WTC11 (cell line): Measurements from ENCODE around the gene ADORA1.

Experiments
- ATF6 ChIP-seq: sonication (generic); formaldehyde crosslinking; IDR thresholded peaks from 2 replicates; pipeline ENCODE4 v1.8.1; 2023; ENCODE audit warnings: mild to moderate bottlenecking, missing genetic modification reagents
- CBFB ChIP-seq: sonication (generic); formaldehyde crosslinking; IDR thresholded peaks from 2 replicates; pipeline ENCODE4 v1.8.1; 2022; ENCODE audit warnings: mild to moderate bottlenecking, low read depth, missing genetic modification reagents
- CTCF ChIP-seq: fragments of 200-600 bp; IDR thresholded peaks from 2 replicates; pipeline ENCODE4 v1.8.0; 2022; ENCODE audit warnings: antibody characterized with exemption
- E2F4 ChIP-seq: sonication (generic); formaldehyde crosslinking; IDR thresholded peaks from 2 replicates; pipeline ENCODE4 v1.8.1; 2022; ENCODE audit warnings: low read depth, mild to moderate bottlenecking, moderate library complexity, missing genetic modification reagents, borderline replicate concordance
- EMX1 ChIP-seq: fragments of 250-450 bp; sonication (Bioruptor Pico); IDR thresholded peaks from 2 replicates; pipeline ENCODE4 v1.8.0; 2021; ENCODE audit warnings: mild to moderate bottlenecking
- GABPB1 ChIP-seq: sonication (generic); formaldehyde crosslinking; IDR thresholded peaks from 2 replicates; pipeline ENCODE4 v1.8.1; 2023; ENCODE audit warnings: mild to moderate bottlenecking, missing genetic modification reagents
- SP1 ChIP-seq: sonication (generic); formaldehyde crosslinking; conservative IDR thresholded peaks from 2 replicates; pipeline ENCODE4 v1.8.1; 2022; ENCODE audit warnings: missing genetic modification reagents
- TEAD1 ChIP-seq: sonication (generic); formaldehyde crosslinking; IDR thresholded peaks from 2 replicates; pipeline ENCODE4 v1.8.0; 2022; ENCODE audit warnings: mild to moderate bottlenecking, missing genetic modification reagents

- TF ChIP-seq CTCF, result no peak
- no peak for TF ChIP-seq TEAD1 (CRISPR knock-in tag)
- TF ChIP-seq ATF6 (CRISPR knock-in tag), result no peak
- TF ChIP-seq E2F4 (CRISPR knock-in tag), result no peak
- TF ChIP-seq GABPB1 (CRISPR knock-in tag), result no peak
- TF ChIP-seq EMX1 (CRISPR knock-in tag), result no peak
- no peak for TF ChIP-seq CBFB (CRISPR knock-in tag)
- no peak for TF ChIP-seq SP1 (CRISPR knock-in tag)
Observed at GRCh38 chr1:203183828-203184227, 56.3 kb downstream of the ADORA1 start.
